Adipocyte (in vitro differentiated cells): ENCODE data around the gene OR11G2.
"Not testable (repeated sequence)": the region's sequence is repeated elsewhere in the genome, so short reads cannot be mapped to it uniquely, and the experiment has no call there.

Source experiments
- DNase-seq: peaks from one replicate; pipeline ENCODE4 v3.0.0-alpha.2; 2015; ENCODE audit warnings: low read depth
- H3K27me3 ChIP-seq: replicated peaks from 2 replicates; pipeline ENCODE4 v1.7.0; 2013; ENCODE audit warnings: mild to moderate bottlenecking, low read length, moderate library complexity; ENCODE audit not compliant: control insufficient read depth, insufficient read depth
- H3K36me3 ChIP-seq: 2 replicates; pipeline ENCODE4 v1.7.0; 2013; ENCODE audit warnings: low read length, mild to moderate bottlenecking, moderate library complexity; ENCODE audit not compliant: control insufficient read depth, insufficient read depth, severe bottlenecking
- H3K4me1 ChIP-seq: 2 replicates; pipeline ENCODE4 v1.7.0; 2013; ENCODE audit warnings: mild to moderate bottlenecking, low read length, moderate library complexity; ENCODE audit not compliant: control insufficient read depth, insufficient read depth
- H3K4me3 ChIP-seq: 2 replicates; pipeline ENCODE4 v1.7.0; 2013; ENCODE audit warnings: mild to moderate bottlenecking, low read length, moderate library complexity
- H3K9ac ChIP-seq: 2 replicates; pipeline ENCODE4 v1.7.0; 2013; ENCODE audit warnings: mild to moderate bottlenecking, low read length, moderate library complexity
- H3K9me3 ChIP-seq: 2 replicates; pipeline ENCODE4 v1.7.0; 2013; ENCODE audit warnings: mild to moderate bottlenecking, low read length, moderate library complexity; ENCODE audit not compliant: control insufficient read depth

Gene OR11G2

DNA sequence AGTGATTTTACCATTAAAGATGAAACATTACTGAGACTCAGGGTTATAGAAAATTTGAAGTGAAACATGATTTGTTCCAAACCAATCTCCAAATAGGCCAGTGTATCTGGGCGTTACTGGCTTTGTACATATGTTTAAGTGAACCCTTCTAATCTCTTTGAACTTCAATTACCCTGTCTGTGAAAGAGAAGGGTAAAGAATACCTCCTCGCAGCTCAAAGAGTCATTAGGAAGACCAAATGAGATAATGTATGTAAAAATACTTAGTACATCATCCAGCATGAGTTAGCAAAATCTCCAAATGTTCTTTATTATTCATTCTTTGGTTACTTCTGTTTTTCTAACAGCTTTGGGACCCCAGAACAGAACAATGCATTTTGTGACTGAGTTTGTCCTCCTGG, 32.7 kb downstream of the OR11G2 start, which contains the start of gene OR11H6:
Gene OR11H6, plus strand, starts transcription at position 301 of the 400 bp plus-strand sequence. Its CDS starts 0 bp downstream, at position 301.
- DNase-seq = no peak
- Histone ChIP-seq H3K9me3 (no peaks in the 10 kb centered on the region), H3K9ac (no peak within 1 kb of the TSS), H3K4me1 (no peaks in the 10 kb centered on the region), H3K4me3 (no peak within 1 kb of the TSS), H3K36me3 (no peaks in the 10 kb centered on the region), H3K27me3 (peaks cover 3% of the 10 kb centered on the region)

- no peak for DNase-seq
- H3K36me3 ChIP-seq = no peaks in the 10 kb centered on the region
- H3K27me3 ChIP-seq = no peaks in the 10 kb centered on the region
- H3K9me3 ChIP-seq = peaks cover 10% of the 10 kb centered on the region
- no peaks in the 10 kb centered on the region for H3K4me1 ChIP-seq
- H3K9ac ChIP-seq = no peak within 1 kb of the TSS
- H3K4me3 ChIP-seq = no peak within 1 kb of the TSS
These were observed 38.0 kb downstream of the OR11G2 start, which contains the start of gene OR11H7 for GRCh38 chr14:20228681-20229080. Gene OR11H7, plus strand, starts transcription at chr14:20228981.

DNA sequence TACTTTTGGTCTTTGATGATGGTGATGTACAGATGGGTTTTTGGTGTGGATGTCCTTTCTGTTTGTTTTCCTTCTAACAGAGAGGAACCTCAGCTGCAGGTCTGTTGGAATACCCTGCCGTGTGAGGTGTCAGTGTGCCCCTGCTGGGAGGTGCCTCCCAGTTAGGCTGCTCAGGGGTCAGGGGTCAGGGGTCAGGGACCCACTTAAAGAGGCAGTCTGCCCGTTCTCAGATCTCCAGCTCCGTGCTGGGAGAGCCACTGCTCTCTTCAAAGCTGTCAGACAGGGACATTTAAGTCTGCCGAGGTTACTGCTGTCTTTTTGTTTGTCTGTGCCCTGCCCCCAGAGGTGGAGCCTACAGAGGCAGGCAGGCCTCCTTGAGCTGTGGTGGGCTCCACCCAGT, 44.7 kb downstream of the OR11G2 start:
- not testable (repeated sequence) for H3K9ac ChIP-seq, H3K36me3 ChIP-seq, H3K27me3 ChIP-seq, H3K4me3 ChIP-seq, DNase-seq, H3K9me3 ChIP-seq, H3K4me1 ChIP-seq

DNA sequence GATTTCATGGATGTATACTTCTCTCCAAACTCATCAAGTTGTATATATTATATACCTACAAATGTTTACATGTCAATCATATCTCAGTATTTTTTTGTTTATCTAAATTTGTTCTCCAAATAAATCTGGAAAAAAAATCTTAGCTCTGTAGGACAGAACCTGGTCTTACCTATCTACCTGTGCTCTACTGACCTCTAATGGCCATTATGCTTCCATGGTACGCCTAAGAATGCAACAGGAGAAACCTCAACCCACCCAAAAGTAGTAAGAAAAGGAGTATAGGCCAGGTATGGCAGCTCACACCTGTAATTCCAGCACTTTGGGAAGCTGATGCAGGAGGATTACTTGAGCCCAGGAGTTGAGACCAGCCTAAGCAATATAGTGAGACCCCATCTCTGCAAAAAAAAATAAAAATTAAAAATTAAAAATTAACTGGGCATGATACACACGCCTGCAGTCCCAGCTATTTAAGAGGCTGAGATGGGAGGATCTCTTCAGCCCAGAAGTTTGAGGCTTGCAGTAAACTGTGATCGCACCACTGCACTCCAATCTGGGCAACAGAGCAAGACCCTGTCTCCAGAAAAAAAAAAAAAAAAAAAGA, 57.0 kb downstream of the OR11G2 start:
- Histone ChIP-seq H3K27me3 (no peaks in the 10 kb centered on the region), H3K36me3 (no peaks in the 10 kb centered on the region), H3K9ac (no peak overlapping the region), H3K9me3 (peaks cover 2% of the 10 kb centered on the region), H3K4me3 (no peak overlapping the region), H3K4me1 (no peaks in the 10 kb centered on the region)
- no peak for DNase-seq
